Fibroblast of peridontal ligament (primary cell): Measurements from ENCODE around the gene SORCS1.
A peak's percentile ranks its signal among the peaks of the same experiment; 100 is the strongest.

Experiments
- DNase-seq: peaks from one replicate; pipeline ENCODE4 v3.0.0-alpha.2; 2010; ENCODE audit errors: extremely low read depth

The SORCS1 gene

DNA sequence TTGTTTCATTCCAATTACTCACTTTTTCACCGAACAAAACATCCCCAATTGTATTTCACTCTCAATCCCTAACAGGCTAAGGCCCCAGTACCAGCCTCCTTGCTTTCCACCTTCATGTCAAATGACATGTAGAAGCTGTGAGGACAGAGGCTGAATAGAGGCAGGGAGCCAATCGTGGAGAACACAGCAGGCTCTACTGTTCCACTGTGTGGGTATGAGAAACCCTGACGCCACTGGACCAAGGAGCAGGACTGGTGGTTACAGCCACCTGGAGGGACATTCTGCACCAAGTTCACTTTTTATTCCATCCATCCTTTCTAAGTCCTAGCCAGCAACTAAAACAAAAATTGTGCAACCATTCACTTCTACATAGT is 502.8 kb downstream of the SORCS1 start:
- no peak for DNase-seq

DNA sequence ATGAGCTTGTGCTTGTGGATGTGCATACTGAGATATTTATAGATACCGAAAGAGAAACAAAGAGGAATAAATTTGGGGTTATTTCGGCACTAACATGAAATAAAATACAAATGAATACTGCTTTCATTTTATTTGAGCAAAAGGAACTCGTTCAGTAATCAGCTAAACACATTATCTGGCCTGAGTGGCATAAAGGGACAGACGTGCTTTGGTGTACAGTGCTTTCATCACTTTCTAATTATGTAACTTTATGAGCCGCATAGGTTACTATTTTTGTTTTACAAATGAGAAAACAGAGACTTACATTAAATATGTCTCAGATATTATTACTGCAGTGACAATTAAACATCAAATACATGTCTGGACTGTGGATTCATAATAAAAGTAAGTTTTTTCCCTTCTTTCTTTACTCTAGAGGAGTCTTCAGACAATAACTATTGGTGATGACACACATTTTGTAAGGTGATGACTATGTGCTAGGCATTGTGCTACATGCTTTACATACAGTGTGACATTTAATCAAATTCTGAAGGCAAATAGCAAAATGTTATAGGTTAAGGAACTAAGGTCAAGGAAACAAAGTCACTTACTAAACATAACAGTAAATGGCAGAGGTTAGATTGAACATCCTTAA is 503.3 kb downstream of the SORCS1 start:
- DNase-seq = peak; percentile 37

DNA sequence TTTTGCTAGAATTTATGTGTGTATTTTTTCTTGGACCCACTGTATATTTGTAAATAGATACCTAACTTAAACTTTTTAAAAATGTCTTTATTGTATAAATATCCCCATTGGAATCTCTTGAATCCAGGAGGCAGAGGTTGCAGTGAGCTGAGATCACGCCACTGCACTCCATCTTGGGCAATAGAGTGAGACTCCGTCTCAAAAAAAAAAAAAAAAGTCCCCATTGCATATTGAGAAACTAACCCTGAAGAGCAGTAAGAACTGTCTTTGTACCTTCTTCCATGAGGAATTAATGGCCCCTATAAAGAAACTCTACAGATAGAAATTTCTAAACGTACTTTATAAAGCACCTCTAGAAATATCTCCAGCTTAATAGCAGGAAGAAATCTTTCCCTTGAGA is 504.0 kb downstream of the SORCS1 start:
- DNase-seq = no peak

DNA sequence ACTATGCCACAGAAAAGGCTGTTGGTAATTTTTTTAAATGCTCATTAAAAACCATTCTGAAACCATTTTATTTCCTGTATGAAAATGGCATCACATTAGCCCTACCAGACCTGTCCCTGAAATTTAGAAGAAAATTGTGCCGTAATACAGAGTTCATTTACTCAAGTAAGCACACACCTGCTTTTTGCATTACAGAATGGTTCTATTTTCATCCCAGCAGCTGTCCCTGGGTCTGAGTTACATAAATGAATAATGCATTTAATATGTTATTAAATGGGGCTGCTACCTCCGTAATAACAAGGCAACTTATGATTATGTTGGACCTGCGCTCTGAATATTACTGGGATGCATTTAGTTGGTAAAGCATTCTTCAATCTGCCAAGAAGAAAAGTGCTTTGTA is 508.9 kb downstream of the SORCS1 start:
- DNase-seq = no peak

DNA sequence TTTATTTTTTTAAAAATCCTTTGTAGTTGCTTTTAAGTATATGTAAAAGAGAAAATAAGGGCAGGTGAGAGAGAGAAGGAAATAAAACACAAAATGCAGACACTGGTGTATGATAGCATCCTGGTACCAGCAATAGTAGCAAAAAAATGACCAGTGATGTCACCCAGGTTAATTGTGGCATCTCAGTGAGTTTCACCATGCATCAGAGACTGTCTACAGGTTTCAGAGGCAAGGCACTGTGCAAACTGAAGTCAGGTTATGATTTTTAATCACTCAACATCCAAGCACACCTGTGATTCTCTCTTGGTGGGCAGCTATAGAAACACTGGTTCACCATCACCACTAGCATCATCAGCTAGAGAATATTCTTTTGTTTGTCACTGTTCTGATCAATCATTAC is 509.3 kb downstream of the SORCS1 start:
- DNase-seq = no peak

DNA sequence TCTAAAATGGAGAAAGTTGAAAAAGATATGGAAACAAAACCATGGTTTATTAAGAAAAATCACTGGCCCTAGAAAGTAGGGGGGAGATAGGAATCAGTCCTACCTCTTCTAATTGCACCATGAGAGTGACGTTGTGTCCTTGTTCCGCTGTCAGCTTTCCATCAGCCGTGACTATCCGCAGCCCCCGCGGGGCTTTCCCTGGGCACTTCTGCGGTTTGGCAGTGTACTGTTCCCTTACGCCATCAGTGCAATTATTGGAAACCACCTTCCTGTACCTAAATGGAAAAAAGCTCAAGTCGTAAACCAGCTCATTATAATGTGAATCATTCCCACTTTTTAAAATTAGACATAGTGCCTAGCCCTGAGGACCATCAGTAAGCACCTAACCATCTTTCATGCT is 512.2 kb downstream of the SORCS1 start:
- no peak for DNase-seq

DNA sequence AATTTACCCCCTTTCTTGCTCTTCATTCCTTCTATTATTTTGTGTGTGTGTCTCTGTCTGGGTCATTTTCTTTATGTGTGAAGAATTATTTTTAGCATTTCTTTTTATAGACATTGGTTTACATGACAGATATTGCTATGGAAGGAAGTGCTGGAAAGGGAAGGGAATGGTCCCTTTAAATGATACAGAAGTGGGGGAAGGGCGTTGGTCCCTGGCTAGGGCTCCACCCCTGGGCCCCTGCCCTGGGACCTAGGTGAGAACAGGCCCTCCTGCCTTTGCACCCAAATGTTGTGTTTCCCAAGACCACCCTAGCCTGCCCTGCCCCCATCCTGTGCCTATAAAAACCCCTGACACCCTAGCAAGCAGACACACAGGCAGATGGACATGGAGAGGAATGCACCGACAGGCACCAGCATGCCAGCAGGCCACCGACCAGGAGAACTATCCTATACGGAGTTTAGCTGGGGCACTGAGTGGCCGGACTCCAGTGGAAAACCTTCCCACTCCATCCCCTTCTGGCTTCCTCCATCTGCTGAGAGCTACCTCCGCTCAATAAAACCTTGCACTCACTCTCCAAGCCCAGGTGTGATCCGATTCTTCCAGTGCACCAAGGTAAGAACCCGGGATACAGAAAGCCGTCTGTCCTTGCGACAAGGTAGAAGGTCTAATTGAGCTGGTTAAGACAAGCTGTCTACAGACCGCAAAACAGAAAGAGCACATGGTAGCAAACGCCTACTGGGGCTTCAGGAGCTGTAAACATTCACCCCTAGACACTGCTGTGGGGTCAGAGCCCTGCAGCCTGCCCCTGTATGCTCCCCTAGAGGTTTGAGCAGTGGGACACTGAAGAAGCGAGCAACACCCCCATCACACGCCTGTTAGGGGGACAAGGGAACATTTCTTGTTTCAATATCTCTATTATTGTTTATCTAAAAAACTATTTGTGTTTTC is 515.7 kb downstream of the SORCS1 start:
- DNase-seq = no peak

DNA sequence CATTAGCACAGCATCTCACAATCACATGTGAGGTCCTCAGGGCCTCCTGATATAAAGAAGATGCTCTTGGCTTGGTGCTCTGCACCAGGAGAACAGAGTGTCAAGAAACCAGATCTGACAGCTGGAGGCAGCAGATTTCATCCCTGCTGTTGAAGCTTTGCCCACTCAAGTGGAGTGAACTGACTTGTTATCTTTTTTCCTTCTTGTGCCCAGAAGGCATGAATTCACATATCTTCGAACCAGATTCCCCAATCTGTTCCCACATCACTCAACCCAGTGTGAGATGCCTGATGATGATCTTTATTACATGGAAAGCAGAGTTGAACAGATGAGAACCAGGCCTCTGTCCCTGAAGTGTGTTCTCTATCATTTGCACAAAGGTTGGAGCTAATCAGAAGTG is 521.0 kb downstream of the SORCS1 start:
- no peak for DNase-seq

DNA sequence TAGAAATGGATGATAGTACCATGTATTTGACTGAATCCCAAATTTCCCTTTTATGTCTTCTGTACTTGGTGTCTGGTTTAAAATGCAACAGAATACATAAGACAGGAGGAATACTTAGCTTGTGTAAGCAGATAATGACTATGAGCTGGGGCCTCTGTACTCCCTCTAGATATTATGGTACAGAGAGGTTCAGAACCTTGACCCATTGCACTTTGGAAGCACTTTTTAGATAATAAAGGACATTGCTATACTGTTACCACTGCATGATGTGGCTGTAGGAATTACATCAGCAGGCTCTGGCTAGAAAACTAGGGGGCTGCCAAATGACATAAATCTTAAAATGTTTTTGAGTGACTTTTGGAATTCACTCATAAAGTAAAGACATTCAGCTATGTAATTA is 526.6 kb downstream of the SORCS1 start:
- DNase-seq = no peak

DNA sequence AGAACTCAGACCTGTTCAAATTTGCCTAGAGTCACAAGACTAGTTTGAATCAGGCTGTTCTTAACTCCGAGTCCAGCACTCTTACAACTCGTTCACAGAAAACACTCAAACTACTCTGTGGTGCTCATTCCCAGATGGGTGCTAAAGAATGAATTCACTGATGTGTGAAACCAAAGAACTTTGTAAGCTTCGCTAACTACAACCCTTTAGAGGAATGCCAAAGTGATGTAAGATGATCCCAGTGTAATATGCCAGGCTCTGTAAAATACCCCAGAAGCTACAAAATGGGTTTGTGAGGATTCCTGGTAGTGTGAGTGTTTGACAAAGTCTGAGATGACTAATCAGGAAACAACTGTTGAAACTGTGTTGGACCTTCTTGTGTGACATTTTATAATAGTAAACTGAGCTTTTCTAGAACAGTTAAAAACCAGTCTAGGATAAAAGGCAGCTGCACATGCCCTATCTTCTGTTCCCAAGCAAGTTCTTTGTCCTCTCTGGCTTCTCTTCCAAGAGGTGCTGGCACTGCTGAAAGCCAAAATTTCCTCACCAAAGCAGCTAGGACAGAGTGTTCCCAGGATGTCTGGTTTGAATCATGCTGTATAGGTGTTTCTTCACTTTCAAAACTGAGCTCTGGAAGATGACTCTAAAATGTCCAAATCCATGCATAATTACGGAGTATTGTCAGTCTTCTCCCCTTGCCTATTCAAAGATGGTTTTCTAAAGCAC is 527.6 kb downstream of the SORCS1 start:
- no peak for DNase-seq

DNA sequence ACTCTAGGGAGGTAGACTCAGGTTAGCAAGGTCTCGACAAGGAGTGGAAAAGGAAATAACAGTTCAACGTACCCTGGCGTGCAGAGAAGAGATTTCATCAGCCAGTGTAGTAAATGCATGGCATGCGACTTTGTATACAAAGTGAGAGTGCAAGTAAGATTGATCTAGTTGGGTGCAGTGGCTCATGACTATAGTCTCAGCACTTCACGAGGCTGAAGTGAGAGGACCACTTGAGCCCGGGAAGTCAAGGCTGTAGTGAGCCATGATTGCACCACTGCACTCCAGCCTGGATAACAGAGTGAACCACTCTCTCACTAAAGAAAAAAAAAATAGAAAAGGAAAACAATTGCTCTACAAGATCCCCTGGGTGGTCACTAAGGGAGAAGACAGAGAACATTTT is 528.6 kb downstream of the SORCS1 start:
- DNase-seq = no peak

DNA sequence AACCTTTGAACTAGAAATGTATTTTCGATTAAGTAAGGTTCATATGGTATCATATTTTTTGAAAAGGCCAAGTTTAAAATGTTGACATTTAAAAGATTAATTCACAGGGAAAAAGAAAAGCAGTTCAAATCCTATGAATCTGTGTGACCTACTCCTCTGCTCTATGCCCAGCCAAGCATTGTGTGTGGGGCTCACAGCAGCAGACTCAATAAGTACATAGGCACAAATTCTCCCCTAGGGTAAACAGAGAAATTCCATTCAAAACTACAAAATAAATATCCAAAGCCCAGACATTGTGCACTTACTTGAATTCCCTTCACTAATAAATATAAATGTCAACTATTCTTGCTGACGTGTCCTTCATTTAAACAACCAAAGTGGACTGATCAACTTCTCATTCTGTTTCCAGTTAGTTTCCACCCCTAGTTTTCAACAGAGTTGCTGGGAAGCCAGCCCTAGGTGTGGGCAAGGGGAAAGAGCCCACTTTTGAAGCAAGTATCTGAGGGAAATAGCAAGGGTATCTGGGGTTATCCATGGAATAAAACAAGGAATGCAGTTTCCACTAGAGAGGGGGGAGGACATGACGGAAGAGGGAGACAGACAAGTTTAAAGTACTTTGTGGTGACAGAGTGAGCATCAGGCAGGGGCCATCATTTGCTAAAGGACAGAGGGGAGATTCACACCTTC is 533.3 kb downstream of the SORCS1 start:
- no peak for DNase-seq

DNA sequence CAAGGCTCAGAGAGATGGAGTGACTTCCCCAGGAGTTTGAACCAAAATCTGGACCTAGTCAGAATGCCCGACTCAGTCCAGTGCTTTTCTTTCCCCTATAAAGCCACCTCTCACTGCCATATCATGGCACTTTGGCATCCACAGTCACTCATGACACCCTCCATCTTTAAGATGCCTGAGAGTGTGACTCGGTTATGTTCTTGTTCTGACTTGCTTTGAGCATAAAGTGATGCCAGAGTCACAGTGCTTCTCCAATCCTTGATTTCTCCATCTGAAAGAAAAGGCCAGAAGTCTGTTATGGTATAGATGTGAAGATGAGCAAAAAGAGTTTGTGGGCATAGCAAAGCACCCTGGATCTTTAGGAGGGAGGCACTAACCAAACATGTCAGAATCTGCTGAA is 538.1 kb downstream of the SORCS1 start:
- no peak for DNase-seq

DNA sequence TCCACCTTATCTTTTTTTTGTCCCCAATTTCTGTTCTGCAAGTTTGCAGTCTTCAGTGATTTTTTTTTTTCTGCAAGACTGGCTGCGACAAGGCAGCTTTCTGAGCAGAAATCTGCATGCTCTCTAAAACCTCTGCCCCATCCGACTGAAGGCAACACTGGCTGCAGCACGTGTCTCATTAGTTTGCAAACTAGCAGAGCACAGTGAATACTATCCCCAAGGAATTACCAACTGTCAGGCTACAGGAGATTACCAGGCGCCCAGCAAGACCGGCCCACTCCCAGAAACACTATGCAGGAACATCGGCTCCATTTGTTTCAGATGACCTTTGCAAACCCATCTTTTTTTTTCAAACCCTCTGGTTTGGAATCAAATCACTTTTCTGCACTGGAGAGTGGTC is 538.8 kb downstream of the SORCS1 start:
- no peak for DNase-seq

DNA sequence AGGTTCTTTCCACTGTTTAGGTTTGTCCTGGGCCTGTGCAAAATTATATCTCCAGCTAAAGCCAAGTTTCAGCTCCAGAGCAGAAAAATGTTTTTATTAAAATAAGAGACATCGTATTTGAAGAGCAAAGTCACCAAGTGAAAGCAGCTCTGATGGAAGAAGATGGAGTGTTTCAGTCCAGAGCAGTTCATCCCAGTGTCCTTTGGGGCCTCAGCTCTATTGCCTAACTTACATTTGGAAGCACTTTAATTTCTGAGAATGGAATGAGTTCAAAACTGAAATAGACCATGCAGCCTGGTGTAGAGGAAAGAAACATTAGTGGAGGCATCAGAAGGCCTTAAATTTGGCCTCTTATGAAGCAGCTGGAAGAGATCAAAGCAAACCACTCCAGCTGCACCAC is 545.2 kb downstream of the SORCS1 start:
- DNase-seq = peak; percentile 77

DNA sequence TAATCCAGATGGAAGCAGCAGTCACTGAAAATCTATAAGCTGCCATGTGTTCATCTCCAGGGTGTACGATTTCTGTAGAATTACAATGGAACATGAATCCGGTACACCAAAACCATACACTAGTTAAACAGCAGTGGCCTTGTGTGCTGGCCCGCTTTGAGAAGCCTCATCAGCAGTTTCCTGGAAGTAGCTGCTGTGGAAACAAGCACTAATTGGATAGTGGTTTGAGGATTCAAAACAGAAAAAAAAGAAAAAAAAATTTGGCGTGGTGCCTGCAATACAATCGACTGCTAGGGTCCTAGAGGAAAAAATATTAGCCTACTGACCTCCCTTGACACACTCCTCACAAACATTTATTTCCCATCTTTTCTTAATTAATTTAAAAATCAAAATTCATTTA is 545.9 kb downstream of the SORCS1 start:
- peak; percentile 24 for DNase-seq

DNA sequence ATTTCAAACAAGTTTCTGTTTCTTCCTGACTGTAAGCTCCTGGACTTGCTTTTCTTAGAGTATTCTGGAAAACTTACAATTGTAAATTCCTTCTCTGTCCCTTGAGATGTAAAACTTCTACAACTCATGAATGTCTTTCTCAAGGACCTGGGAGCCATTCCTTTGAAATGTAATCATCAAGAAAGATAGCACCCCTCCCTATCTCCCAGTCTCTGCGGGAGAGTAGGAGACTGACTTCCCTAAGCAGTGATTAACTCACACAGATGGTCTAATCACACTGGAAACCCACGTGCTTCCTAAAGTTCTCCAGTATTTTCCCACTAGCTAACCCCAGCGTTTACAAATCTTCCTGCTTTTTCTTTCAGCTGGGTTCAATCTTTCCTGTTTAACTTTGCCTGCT is 549.4 kb downstream of the SORCS1 start:
- DNase-seq = peak; percentile 94

DNA sequence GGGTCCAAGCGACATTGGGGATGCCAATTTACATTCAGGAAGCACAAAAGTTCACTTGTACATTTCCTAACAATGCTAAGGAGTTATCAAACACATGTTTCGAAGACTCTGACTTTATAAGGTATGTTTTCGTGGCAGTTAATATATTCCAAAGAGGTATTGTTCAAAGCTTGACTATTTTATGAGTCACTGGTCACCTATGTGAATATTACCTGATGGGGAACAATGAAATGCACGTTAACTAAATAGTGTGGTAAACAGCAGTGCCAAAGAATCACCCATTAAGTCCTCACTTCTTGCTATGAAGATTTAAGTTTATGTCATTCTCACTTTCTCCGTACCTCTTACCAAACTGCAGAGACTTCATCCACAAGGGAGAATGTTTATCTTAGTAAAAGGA is 550.2 kb downstream of the SORCS1 start:
- DNase-seq = no peak

DNA sequence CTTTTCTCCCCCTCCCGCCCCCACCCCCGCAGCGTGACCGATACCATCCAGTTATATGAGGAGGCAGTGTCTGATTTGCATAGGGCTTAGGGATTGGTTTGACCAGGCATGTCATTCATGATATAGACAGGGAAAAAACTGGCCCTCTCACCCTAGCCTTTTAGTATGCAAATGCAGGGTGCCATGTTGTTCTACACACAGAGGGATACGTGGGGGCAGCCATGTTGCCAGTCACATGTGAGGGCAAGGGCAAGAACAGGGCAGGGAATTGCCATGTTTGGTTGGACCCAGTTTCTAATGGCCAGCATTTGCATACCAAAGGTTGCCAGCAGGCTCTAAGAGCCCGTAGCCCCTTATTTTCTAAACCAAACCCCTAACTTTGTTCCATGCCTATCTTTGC is 552.1 kb downstream of the SORCS1 start:
- DNase-seq = no peak

DNA sequence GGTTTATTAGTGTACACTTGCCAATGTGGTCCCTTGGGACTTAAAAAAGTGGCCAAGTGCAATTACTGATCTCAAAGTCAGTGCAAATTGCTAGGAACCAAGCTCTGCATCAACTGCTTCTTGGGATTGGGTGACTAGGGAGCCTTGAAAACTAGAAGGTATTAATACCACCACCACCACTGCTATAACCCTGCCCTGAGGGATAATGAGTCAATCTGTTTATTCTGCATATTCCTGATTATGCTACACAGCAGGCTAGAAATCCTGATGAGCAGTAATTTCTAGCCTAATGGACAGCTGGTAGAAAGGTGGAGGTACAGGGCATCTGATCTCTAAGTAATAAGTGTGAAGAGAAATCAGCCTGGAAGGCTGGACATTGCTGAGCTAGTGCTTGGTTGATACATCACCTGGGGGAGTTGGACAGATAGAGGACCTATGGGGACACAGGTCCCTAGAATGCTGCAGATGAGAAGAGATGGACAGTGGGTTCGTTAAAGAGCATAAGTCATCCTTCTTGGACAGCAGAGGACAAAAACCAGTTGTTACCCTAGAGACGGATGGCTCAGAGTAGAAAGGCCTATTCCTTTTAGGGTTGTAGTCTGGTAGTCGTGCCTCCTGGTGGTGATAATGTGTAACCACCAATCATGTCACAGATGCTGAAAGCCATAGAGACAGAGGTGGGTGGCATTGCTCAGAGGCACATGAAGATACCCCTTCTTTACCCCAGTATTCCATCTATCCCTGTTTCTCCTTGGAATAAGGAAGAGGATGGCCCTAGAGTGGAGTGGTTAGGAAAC is 554.8 kb downstream of the SORCS1 start:
- DNase-seq = no peak

DNA sequence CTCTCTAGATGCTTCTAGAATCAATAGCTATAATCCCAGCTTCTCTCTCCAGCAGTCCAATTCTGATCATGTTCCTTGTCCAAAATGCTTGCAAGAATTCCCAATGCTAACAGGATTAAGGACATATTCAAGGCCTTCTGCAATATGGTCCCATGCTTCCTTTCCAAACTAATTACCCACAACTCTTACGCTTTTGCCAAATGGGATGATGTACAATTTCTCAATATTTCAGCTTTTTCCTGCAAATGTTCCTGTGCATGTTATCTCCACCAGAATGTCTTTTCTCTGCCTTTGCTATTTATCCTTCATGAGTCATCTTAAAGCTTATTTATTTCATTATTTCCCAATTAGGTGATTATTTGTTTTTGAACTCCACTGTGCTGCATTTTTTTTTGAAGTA is 556.4 kb downstream of the SORCS1 start:
- no peak for DNase-seq
